ENCODE measurements around the gene OR2AT4.

OR2AT4 gene

GRCh38 chr11:75141166-75141565 is 44.5 kb upstream of the OR2AT4 start:
- DNase-seq (ENCODE audit: low read depth in 1 of 2, low spot score in 1 of 2): no peak
- H3K27me3 ChIP-seq (ENCODE audit: insufficient read depth, poor library complexity, severe bottlenecking): peaks cover 6% of the 10 kb centered on the region
- H3K4me3 ChIP-seq (replicated peaks; ENCODE audit: insufficient read depth, low read length): no peak overlapping the region
- no peak for TF ChIP-seq CTCF (IDR thresholded peaks at IDR 0.05; ENCODE audit: insufficient read depth, low read length)
- no peak for TF ChIP-seq GABPA (IDR thresholded peaks at IDR 0.05; ENCODE audit: low read depth)
- no peak for TF ChIP-seq SPI1 (IDR thresholded peaks at IDR 0.05; ENCODE audit: borderline replicate concordance, low read depth)
- no peak for TF ChIP-seq POLR2AphosphoS5 (IDR thresholded peaks at IDR 0.05; ENCODE audit: low read depth)
- no peak for TF ChIP-seq REST (IDR thresholded peaks at IDR 0.05; ENCODE audit: insufficient replicate concordance, low read depth)
- no peak overlapping the region for H3K27ac ChIP-seq (replicated peaks)

GRCh38 chr11:75140269-75141138 is 43.8 kb upstream of the OR2AT4 start:
- peak; percentile 22 to 32 for DNase-seq (ENCODE audit: low read depth in 1 of 2, low spot score in 1 of 2)
- Histone ChIP-seq H3K27me3 (ENCODE audit: insufficient read depth, poor library complexity, severe bottlenecking) (peaks cover 4% of the 10 kb centered on the region), H3K4me3 (replicated peaks; ENCODE audit: insufficient read depth, low read length) (no peak overlapping the region), H3K27ac (replicated peaks) (no peak overlapping the region)
- TF ChIP-seq CTCF (IDR thresholded peaks at IDR 0.05; ENCODE audit: insufficient read depth, low read length) (peak; percentile 70), SPI1 (IDR thresholded peaks at IDR 0.05; ENCODE audit: borderline replicate concordance, low read depth) (no peak)

GRCh38 chr11:75135651-75136050 is 39.0 kb upstream of the OR2AT4 start:
- Histone ChIP-seq H3K27me3 (ENCODE audit: insufficient read depth, poor library complexity, severe bottlenecking) (peaks cover 4% of the 10 kb centered on the region), H3K4me3 (replicated peaks; ENCODE audit: insufficient read depth, low read length) (no peak overlapping the region), H3K27ac (replicated peaks) (no peak overlapping the region)
- no peak for DNase-seq (ENCODE audit: low read depth in 1 of 2, low spot score in 1 of 2)
- TF ChIP-seq POLR2AphosphoS5 (IDR thresholded peaks at IDR 0.05; ENCODE audit: low read depth) (no peak), REST (IDR thresholded peaks at IDR 0.05; ENCODE audit: insufficient replicate concordance, low read depth) (no peak), GABPA (IDR thresholded peaks at IDR 0.05; ENCODE audit: low read depth) (no peak), CTCF (IDR thresholded peaks at IDR 0.05; ENCODE audit: insufficient read depth, low read length) (no peak), SPI1 (IDR thresholded peaks at IDR 0.05; ENCODE audit: borderline replicate concordance, low read depth) (no peak)

All from HL-60 (cell line).